Measurements from ENCODE around the gene MGMT.
A peak's percentile ranks its signal among the peaks of the same experiment; 100 is the strongest.

The MGMT gene

DNA sequence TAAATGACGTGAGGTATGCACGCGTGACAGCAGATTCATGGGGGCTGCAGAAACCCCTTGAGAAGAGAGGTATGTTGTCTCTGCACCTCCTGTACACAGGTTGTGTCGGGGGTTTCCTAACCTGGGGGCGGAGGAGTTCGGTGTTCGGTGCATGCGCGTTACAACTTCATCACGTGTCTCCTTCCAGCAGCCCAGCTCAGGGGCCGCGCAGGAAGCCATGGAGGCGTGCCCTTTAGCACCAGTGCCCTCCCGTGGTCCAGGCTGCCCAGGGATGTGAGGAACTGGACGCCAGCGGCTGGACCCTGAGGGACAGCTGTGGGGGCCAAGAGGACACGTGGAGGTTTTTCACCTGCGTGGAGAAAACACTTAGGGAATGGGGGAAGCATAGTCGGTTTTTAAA is 310.6 kb downstream of the MGMT start:
- Histone ChIP-seq H3K4me3 (no peak overlapping the region), H3K9me3 (replicated peaks in 1 of 11) (no peaks in the 10 kb centered on the region; a peak in 1 of 22 replicates), H3K36me3 (peaks cover 0 to under 1% (median 0%) of the 10 kb centered on the region in 11 experiments; a peak in 4 of 22 replicates), H3K4me1 (peaks cover 0 to 6% (median 0%) of the 10 kb centered on the region in 10 experiments; a peak in 1 of 20 replicates), H3K4me2 (no peak overlapping the region), H4K20me1 (no peaks in the 10 kb centered on the region; a peak in 1 of 22 replicates), H3K27me3 (no peaks in the 10 kb centered on the region), H3K27ac (no peak overlapping the region), H3K9ac (no peak overlapping the region)
- no peak for TF ChIP-seq Cebpa-rat (IDR thresholded peaks at IDR 0.05)

DNA sequence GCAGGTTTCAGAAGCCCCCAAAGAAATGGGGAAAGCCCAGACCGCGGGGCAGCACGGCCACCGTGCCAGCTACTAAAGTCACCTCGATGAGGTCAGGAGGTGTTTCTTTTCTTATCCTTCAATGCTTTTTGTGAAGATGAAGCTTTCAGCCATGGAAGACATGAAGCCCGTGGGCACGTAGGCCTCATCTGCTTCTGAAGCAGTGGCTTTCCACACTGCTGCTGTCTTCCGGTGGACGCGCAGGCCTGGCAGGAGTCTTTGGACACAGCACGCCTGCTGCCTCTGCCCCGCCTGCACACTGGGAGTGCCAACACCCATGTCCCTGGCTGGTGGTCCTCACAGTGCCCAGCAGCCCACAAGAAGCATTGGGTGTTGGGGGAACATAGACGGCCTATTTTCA is 311.5 kb downstream of the MGMT start:
- no peak overlapping the region for H3K4me2 ChIP-seq
- peaks cover 0 to 6% (median 0%) of the 10 kb centered on the region in 10 experiments; a peak in 1 of 20 replicates for H3K4me1 ChIP-seq
- H3K27ac ChIP-seq, result no peak overlapping the region
- no peaks in the 10 kb centered on the region; a peak in 1 of 22 replicates for H3K36me3 ChIP-seq
- H3K9ac ChIP-seq, result no peak overlapping the region
- no peaks in the 10 kb centered on the region for H3K27me3 ChIP-seq
- no peaks in the 10 kb centered on the region; a peak in 1 of 22 replicates for H3K9me3 ChIP-seq (replicated peaks in 1 of 11)
- no peak overlapping the region for H3K4me3 ChIP-seq
- TF ChIP-seq Cebpa-rat (IDR thresholded peaks at IDR 0.05), result no peak
- no peaks in the 10 kb centered on the region; a peak in 1 of 22 replicates for H4K20me1 ChIP-seq

DNA sequence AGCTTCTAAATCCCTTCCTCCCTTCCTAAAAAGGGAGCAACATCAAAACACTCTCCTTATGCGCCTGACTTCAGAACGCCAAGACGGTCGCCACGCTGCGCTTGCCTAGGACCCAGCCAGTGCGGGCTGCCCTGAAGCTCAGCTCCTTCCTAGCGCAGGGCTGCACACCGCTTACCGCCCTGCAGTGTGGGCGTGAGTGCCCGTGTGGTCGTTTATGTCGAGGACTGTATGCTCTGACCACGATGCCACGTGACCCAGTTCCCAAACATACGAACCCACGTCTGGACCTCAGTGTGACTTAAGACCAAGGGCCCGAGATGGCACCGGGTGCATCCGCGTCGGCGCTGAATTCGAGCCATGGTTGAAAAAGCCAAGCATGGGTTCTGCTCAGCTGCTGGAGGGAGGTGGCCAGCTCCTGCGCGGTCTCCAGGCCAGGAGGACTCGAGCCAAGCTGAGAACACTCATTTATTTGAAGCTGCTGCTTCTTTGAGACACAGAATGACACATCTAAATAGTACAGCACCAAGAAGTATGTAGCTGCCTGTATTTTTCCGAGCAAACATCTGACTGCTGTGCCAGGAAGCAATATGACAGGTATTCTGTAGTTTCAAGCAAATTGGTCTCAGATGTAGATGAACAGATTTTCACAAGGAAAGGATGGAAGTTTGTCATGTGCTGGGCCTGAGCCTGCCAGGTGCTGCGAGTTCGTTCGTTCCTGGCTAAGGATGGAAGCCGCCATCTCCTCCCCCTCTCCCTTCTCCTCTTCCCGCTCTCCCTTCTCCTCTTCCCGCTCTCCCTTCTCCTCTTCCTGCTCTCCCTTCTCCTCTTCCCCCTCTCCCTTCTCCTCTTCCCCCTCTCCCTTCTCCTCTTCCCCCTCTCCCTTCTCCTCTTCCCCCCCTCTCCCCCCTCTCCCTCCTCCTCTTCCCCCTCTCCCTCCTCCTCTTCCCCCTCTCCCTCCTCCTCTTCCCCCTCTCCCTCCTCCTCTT is 312.4 kb downstream of the MGMT start:
- Histone ChIP-seq H3K27me3 (no peaks in the 10 kb centered on the region), H3K9me3 (replicated peaks in 1 of 11) (no peaks in the 10 kb centered on the region; a peak in 1 of 22 replicates), H3K4me1 (peaks cover 0 to 4% (median 0%) of the 10 kb centered on the region in 10 experiments; a peak in 5 of 20 replicates), H3K4me2 (no peak overlapping the region), H3K36me3 (no peaks in the 10 kb centered on the region; a peak in 1 of 22 replicates), H3K9ac (no peak overlapping the region), H3K4me3 (no peak overlapping the region), H4K20me1 (peaks cover 0 to 2% (median 0%) of the 10 kb centered on the region in 11 experiments; a peak in 1 of 22 replicates), H3K27ac (no peak overlapping the region)
- no peak for TF ChIP-seq Cebpa-rat (IDR thresholded peaks at IDR 0.05)

DNA sequence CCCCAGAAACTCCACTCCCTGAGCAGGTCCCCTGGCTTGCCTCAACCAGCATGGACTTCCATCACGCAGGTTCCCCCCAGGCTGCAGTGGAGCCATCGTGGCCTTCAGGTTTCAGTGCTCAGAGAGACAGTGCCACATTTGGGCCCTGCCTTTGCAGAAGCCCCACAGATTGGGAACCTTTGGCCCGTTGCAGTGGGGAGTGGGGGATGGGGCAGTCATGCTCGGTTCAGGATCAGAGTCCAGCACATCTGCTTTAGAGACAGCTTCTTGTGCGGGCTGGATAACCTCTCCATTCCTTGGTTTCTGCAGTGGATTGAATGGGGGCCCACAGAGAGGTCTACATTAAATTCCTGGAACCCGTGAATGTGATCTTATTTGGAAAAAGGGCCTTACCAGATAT is 313.2 kb downstream of the MGMT start:
- Histone ChIP-seq H3K4me1 (peaks cover 0 to 8% (median 7%) of the 10 kb centered on the region in 10 experiments; a peak in 16 of 20 replicates), H3K4me3 (no peak overlapping the region), H3K27me3 (no peaks in the 10 kb centered on the region), H3K9me3 (replicated peaks in 1 of 11) (no peaks in the 10 kb centered on the region; a peak in 1 of 22 replicates), H3K9ac (no peak overlapping the region), H3K36me3 (no peaks in the 10 kb centered on the region; a peak in 1 of 22 replicates), H3K27ac (no peak overlapping the region), H3K4me2 (no peak overlapping the region), H4K20me1 (0 out of 22 replicates have a peak, but pooled peaks cover 0 to 7% (median 0%) of the 10 kb centered on the region in 11 experiments)
- TF ChIP-seq Cebpa-rat (IDR thresholded peaks at IDR 0.05), result no peak

DNA sequence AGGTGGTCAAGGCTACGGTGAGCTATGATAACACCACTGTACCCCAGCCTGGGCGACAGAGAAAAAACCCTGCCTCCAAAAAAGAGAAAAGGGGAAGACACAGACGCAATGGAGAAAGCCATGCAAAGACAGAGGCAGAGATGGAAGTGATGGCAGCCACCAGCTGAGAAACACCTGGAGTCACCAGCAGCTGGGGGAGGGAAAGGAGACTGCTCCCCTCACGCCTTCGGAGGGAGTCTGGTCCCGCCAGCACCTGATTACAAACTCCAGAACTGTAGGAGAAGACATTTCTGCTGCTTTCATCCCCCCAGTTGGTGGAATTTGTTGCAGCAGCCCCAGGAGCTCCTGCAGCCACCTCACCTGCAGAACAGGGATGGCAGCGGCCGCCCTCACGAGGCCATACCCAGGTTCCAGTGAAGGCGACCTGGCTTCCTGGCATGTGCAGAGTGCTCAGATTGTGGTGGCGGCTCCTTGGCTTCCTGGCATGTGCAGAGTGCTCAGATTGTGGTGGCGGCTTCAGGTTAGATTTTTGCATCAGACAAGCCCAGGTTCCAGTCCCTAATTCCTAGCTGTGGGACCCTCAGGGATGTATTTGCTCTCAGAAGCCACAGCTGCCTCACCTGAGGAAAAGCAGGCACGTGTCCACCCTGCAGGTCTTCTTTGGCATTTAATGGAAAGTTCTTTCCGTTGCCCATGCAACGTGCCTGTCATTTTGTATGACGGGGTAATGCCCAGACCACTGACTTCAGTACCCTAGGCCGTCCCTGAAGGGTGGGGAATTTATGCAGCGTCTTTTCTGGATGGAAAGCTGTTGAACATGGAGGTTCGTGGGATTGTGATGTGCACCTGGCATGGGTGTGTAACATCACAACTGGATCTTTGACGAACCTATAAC is 314.1 kb downstream of the MGMT start:
- Histone ChIP-seq H3K4me3 (no peak overlapping the region), H3K4me1 (peaks cover 0 to 12% (median 7%) of the 10 kb centered on the region in 10 experiments; a peak in 16 of 20 replicates), H3K9ac (no peak overlapping the region), H3K4me2 (no peak overlapping the region), H4K20me1 (0 out of 22 replicates have a peak, but pooled peaks cover 0 to 7% (median 0%) of the 10 kb centered on the region in 11 experiments), H3K9me3 (replicated peaks in 1 of 11) (no peaks in the 10 kb centered on the region; a peak in 1 of 22 replicates), H3K27me3 (no peaks in the 10 kb centered on the region), H3K36me3 (no peaks in the 10 kb centered on the region; a peak in 1 of 22 replicates), H3K27ac (no peak overlapping the region)
- TF ChIP-seq Cebpa-rat (IDR thresholded peaks at IDR 0.05), result no peak

DNA sequence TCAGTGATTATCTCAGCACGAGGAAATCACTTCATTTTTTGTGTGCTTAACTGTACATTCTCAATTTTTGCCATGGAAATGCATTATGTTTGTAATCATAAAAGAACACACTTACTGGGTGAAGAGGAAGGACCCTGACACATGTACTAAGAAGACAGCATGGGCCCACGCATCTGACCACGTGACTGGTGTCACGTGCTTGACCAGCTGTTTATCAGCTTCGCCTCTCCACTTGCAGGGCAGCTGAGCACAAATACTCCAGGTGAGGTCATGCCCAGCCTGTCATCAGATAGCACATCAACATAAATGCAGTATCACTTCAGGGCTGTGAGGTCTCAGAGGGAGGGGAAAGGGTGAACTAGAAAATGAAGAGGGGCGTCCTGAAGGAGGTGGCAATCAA is 317.2 kb downstream of the MGMT start:
- no peak overlapping the region for H3K9ac ChIP-seq
- peaks cover 0 to 4% (median 0%) of the 10 kb centered on the region in 11 experiments; a peak in 1 of 22 replicates for H3K9me3 ChIP-seq (replicated peaks in 1 of 11)
- no peak overlapping the region for H3K27ac ChIP-seq
- TF ChIP-seq Cebpa-rat (IDR thresholded peaks at IDR 0.05), result no peak
- no peaks in the 10 kb centered on the region for H3K27me3 ChIP-seq
- H3K4me3 ChIP-seq, result no peak overlapping the region
- peaks cover 0 to 4% (median 0%) of the 10 kb centered on the region in 11 experiments; a peak in 1 of 22 replicates for H3K36me3 ChIP-seq
- peak overlapping the region in 4 of 11 experiments; percentile 25 to 63 (median 35); a peak in 5 of 22 replicates for H3K4me2 ChIP-seq
- H3K4me1 ChIP-seq, result peaks cover 0 to 12% (median 7%) of the 10 kb centered on the region in 10 experiments; a peak in 16 of 20 replicates
- 0 out of 22 replicates have a peak, but pooled peaks cover 0 to 7% (median 0%) of the 10 kb centered on the region in 11 experiments for H4K20me1 ChIP-seq

DNA sequence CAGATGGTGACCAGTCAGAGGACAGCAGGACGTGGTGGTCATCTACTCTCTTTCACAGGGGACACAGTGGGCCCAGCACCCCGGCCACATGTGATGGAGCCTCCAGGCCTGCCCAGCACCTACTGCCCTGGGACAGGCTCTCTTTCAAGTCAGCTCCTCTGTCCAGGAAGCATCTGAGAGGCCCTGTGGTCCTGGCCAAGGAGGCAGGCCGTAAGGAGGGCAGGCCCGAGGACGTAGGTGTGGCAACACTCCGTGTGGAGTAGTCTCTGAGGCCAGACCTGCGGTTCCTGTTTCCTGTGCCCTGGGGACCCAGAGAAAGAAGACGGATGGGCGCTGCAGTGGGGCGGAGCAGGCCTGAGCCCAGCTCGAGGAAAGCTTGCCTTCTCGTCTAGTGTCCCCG is 317.9 kb downstream of the MGMT start:
- 0 out of 22 replicates have a peak, but pooled peaks cover 0 to 4% (median 0%) of the 10 kb centered on the region in 11 experiments for H3K9me3 ChIP-seq (replicated peaks in 1 of 11)
- H3K4me2 ChIP-seq, result peak overlapping the region in 7 of 11 experiments; percentile 7 to 63 (median 32); a peak in 9 of 22 replicates
- H3K27ac ChIP-seq, result no peak overlapping the region
- H3K36me3 ChIP-seq, result peaks cover 0 to 4% (median 0%) of the 10 kb centered on the region in 11 experiments; a peak in 1 of 22 replicates
- H3K9ac ChIP-seq, result no peak overlapping the region
- no peak overlapping the region for H3K4me3 ChIP-seq
- 0 out of 22 replicates have a peak, but pooled peaks cover 0 to 7% (median 0%) of the 10 kb centered on the region in 11 experiments for H4K20me1 ChIP-seq
- TF ChIP-seq Cebpa-rat (IDR thresholded peaks at IDR 0.05), result no peak
- H3K27me3 ChIP-seq, result no peaks in the 10 kb centered on the region
- peaks cover 0 to 12% (median 7%) of the 10 kb centered on the region in 10 experiments; a peak in 16 of 20 replicates for H3K4me1 ChIP-seq

DNA sequence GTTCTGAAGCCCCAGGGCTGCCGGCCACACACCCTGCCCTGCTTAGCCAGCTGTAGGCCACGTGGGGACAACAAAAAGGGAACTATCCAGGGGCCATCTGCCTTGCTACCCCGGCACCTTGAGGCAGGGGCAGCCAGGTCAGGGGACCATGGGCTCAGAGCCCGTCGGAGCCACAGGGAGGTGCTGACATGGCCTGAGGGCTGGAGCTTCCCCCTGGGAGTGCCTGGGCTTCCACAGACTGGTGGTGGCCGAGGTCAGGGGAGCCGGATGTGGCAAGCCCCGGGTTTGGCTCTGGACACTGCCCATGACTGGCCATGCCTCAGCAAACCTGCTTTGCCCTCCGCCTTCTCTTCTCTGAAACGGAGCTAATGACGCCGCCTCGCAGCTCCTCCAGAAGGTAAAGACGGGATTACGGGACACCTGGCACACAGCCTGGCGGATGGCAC is 318.5 kb downstream of the MGMT start:
- no peaks in the 10 kb centered on the region for H3K27me3 ChIP-seq
- H3K4me2 ChIP-seq, result peak overlapping the region in 1 of 11 experiments; percentile 63; a peak in 1 of 22 replicates
- 0 out of 22 replicates have a peak, but pooled peaks cover 0 to 4% (median 0%) of the 10 kb centered on the region in 11 experiments for H3K9me3 ChIP-seq (replicated peaks in 1 of 11)
- H3K9ac ChIP-seq, result no peak overlapping the region
- peaks cover 0 to 12% (median 7%) of the 10 kb centered on the region in 10 experiments; a peak in 16 of 20 replicates for H3K4me1 ChIP-seq
- no peak overlapping the region for H3K27ac ChIP-seq
- no peak overlapping the region for H3K4me3 ChIP-seq
- H4K20me1 ChIP-seq, result 0 out of 22 replicates have a peak, but pooled peaks cover 0 to 7% (median 0%) of the 10 kb centered on the region in 11 experiments
- no peak for TF ChIP-seq Cebpa-rat (IDR thresholded peaks at IDR 0.05)
- H3K36me3 ChIP-seq, result peaks cover 0 to 4% (median 0%) of the 10 kb centered on the region in 11 experiments; a peak in 1 of 22 replicates

Data from BLaER1 treated with 17β-estradiol and CSF1 and Interleukin-3, amounts not matched to agents 10 nM and 100 nM (cell line).